WTC11 (cell line): ENCODE data around the gene PDK2. TPM values are rescaled to one million over a fixed set of nuclear protein-coding genes. Genes with fewer than 3 reads are reported as not detected.

Experiments
- ATAC-seq: fragments of 200-7000 bp; cut with Tn5 transposase; 2 replicates; pipeline ENCODE4 v1.10.0; 2021; ENCODE audit warnings: mild to moderate bottlenecking, moderate library complexity
- CTCF ChIA-PET: fragments of 300-600 bp; sonication (Branson Sonifier 250); formaldehyde crosslinking; loops from one replicate; lab custom pipeline; 2021; ENCODE audit warnings: antibody characterized with exemption; lab: Charles Lee
- POLR2A ChIA-PET: fragments of 350-600 bp; sonication (Branson Sonifier 250); formaldehyde crosslinking; loops from one replicate; lab custom pipeline; 2021; ENCODE audit warnings: antibody characterized with exemption; lab: Charles Lee
- DNase-seq: peaks from one replicate; pipeline ENCODE4 v3.0.0; 2021; ENCODE audit warnings: low spot score
- H3K27ac Mint-ChIP-seq: 2 replicates; pipeline ENCODE4 v1.8.0; 2021; ENCODE audit warnings: mixed read lengths
- H3K27me3 Mint-ChIP-seq: 2 replicates; pipeline ENCODE4 v1.8.0; 2021; ENCODE audit warnings: low read depth, mild to moderate bottlenecking, moderate library complexity, mixed read lengths
- H3K36me3 Mint-ChIP-seq: 2 replicates; pipeline ENCODE4 v1.8.0; 2021; ENCODE audit warnings: mixed read lengths
- H3K4me1 Mint-ChIP-seq: 2 replicates; pipeline ENCODE4 v1.8.0; 2022; ENCODE audit warnings: mixed read lengths
- H3K4me3 Mint-ChIP-seq: 2 replicates; pipeline ENCODE4 v1.8.0; 2021; ENCODE audit warnings: mild to moderate bottlenecking, moderate library complexity, mixed read lengths
- H3K9me3 Mint-ChIP-seq: 2 replicates; pipeline ENCODE4 v1.8.0; 2021; ENCODE audit warnings: mixed read lengths
- ARID4B ChIP-seq: sonication (generic); formaldehyde crosslinking; IDR thresholded peaks from 2 replicates; pipeline ENCODE4 v1.8.0; 2023; ENCODE audit warnings: missing genetic modification reagents, mild to moderate bottlenecking, borderline replicate concordance
- EMX1 ChIP-seq: fragments of 250-450 bp; sonication (Bioruptor Pico); IDR thresholded peaks from 2 replicates; pipeline ENCODE4 v1.8.0; 2021; ENCODE audit warnings: mild to moderate bottlenecking
- FOXJ3 ChIP-seq: sonication (generic); formaldehyde crosslinking; IDR thresholded peaks from 2 replicates; pipeline ENCODE4 v1.9.0; 2021; ENCODE audit warnings: missing genetic modification reagents, mild to moderate bottlenecking, borderline replicate concordance
- FOXP1 ChIP-seq: sonication (generic); formaldehyde crosslinking; IDR thresholded peaks from 2 replicates; pipeline ENCODE4 v1.8.0; 2022; ENCODE audit warnings: missing genetic modification reagents, mild to moderate bottlenecking, moderate library complexity, borderline replicate concordance
- GABPB1 ChIP-seq: sonication (generic); formaldehyde crosslinking; IDR thresholded peaks from 2 replicates; pipeline ENCODE4 v1.8.1; 2023; ENCODE audit warnings: mild to moderate bottlenecking, missing genetic modification reagents
- HMGXB4 ChIP-seq: sonication (generic); formaldehyde crosslinking; IDR thresholded peaks from 2 replicates; pipeline ENCODE4 v1.8.1; 2023; ENCODE audit warnings: mild to moderate bottlenecking, moderate library complexity, missing genetic modification reagents
- JAZF1 ChIP-seq: fragments of 250-450 bp; sonication (Bioruptor Pico); IDR thresholded peaks from 2 replicates; pipeline ENCODE4 v1.9.0; 2021; ENCODE audit warnings: moderate library complexity, mild to moderate bottlenecking, inconsistent platforms
- MYBL2 ChIP-seq: sonication (generic); formaldehyde crosslinking; IDR thresholded peaks from 2 replicates; pipeline ENCODE4 v1.8.1; 2023; ENCODE audit warnings: mild to moderate bottlenecking, moderate library complexity, missing genetic modification reagents
- OVOL2 ChIP-seq: fragments of 250-450 bp; sonication (Bioruptor Pico); IDR thresholded peaks from 2 replicates; pipeline ENCODE4 v1.9.0; 2021; ENCODE audit warnings: mild to moderate bottlenecking, borderline replicate concordance
- TCF7 ChIP-seq: sonication (generic); formaldehyde crosslinking; IDR thresholded peaks from 2 replicates; pipeline ENCODE4 v1.8.0; 2022; ENCODE audit warnings: mild to moderate bottlenecking, low read depth, missing genetic modification reagents, moderate library complexity
- TEAD1 ChIP-seq: sonication (generic); formaldehyde crosslinking; IDR thresholded peaks from 2 replicates; pipeline ENCODE4 v1.8.0; 2022; ENCODE audit warnings: mild to moderate bottlenecking, missing genetic modification reagents
- TEAD4 ChIP-seq: sonication (generic); formaldehyde crosslinking; IDR thresholded peaks from 2 replicates; pipeline ENCODE4 v1.8.0; 2022; ENCODE audit warnings: mild to moderate bottlenecking, missing genetic modification reagents
- ZNF317 ChIP-seq: sonication (generic); formaldehyde crosslinking; IDR thresholded peaks from 2 replicates; pipeline ENCODE4 v1.8.1; 2023; ENCODE audit warnings: low read depth, mild to moderate bottlenecking, moderate library complexity, missing genetic modification reagents, borderline replicate concordance
- ZNF396 ChIP-seq: fragments of 250-450 bp; sonication (Bioruptor Pico); IDR thresholded peaks from 2 replicates; pipeline ENCODE4 v1.8.0; 2021; ENCODE audit warnings: mild to moderate bottlenecking, moderate library complexity, borderline replicate concordance
- total RNA-seq: library from RNA; stranded (reverse); gene quantifications from 3 replicates; pipeline ENCODE4 v1.2.3, GENCODE V29; 2021
- TF ChIP-seq, protein P1 (sequence below): sonication (generic); formaldehyde crosslinking; IDR thresholded peaks from 2 replicates; pipeline ENCODE4 v1.8.0; 2022; ENCODE audit warnings: mild to moderate bottlenecking, missing genetic modification reagents

The PDK2 gene
- total RNA-seq, 1 experiment from 2014 or later: 16.6 TPM

DNA sequence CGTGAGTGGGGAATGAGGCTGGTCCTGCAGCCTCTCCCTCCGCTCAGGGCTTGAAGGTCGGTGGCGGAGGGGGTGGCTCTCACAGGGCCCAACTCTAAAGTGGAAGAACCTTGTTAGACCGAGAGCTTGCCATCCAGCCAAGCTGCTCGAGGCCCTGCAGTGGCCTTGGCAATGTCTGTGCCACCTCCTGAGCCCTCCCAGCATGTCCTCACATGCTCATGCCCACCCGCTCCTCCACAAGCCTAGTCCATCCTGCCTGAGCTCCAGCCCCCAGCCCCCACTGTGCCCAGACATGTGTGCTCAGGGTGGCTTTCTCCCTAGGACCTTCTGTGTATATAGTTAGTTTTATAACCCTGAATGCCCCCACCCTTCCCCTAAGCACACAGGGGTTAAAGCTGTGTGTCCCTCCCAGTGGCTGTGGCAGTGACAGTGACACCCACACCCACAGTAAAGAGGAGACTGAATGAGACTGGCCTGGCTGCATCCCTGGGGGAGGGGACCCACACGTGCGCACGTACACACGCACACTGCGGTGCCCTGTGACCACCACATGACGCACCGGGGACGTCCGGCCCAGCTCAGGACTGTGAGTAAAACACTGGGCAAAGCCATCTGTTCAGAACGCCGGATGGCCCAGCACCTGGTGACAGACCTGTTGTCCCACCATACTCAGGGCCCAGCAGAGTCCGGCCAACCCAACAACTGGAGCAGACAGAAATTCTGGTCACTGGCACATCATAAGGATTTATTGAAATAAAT, 15.6 kb downstream of the PDK2 start:
- DNase-seq (no peak), ATAC-seq (no peak)
- CTCF ChIA-PET: interaction anchor here (0.9 to 8.4 kb wide), 4 partner anchors 8 to 102 kb away, joined by 3 to 118 read pairs (median 6); partner anchors contain the start of gene PDK2
- peaks cover 5% of the 10 kb centered on the region for H3K27me3 Mint-ChIP-seq
- TF ChIP-seq TEAD4 (CRISPR knock-in tag) (no peak), TCF7 (CRISPR knock-in tag) (no peak), HMGXB4 (no peak), TEAD1 (CRISPR knock-in tag) (no peak), FOXJ3 (CRISPR knock-in tag) (no peak), OVOL2 (CRISPR knock-in tag) (no peak), ZNF396 (no peak), ARID4B (CRISPR knock-in tag) (no peak), ZNF317 (CRISPR knock-in tag) (no peak), EMX1 (CRISPR knock-in tag) (no peak)
- POLR2A ChIA-PET: no interaction called here
- H3K9me3 Mint-ChIP-seq: no peaks in the 10 kb centered on the region
- H3K36me3 Mint-ChIP-seq: no peaks in the 10 kb centered on the region
- peaks cover 13% of the 10 kb centered on the region for H3K4me1 Mint-ChIP-seq
- H3K4me3 Mint-ChIP-seq: no peak overlapping the region
- no peak overlapping the region for H3K27ac Mint-ChIP-seq

GRCh38 chr17:50111673-50112655, 16.8 kb downstream of the PDK2 start:
- Mint-ChIP-seq H3K4me1 (peaks cover 19% of the 10 kb centered on the region), H3K27me3 (peaks cover 16% of the 10 kb centered on the region), H3K9me3 (no peaks in the 10 kb centered on the region), H3K4me3 (no peak overlapping the region), H3K27ac (no peak overlapping the region), H3K36me3 (no peaks in the 10 kb centered on the region)
- POLR2A ChIA-PET: interaction anchor here (0.6 to 1.1 kb wide), 2 partner anchors 18 to 88 kb away, joined by 3 to 5 read pairs; partner anchors contain the start of gene PDK2
- ATAC-seq (peak; percentile 10; the same call in 1 of the 2 replicates), DNase-seq (no peak)
- CTCF ChIA-PET: interaction anchor here (0.6 to 8.4 kb wide), 20 partner anchors 9 to 285 kb away, joined by 3 to 118 read pairs (median 4); partner anchors contain the start of genes LRRC59 and PDK2
- TF ChIP-seq MYBL2 (CRISPR knock-in tag): peak; percentile 28; the same call in 1 of the 2 replicates
- TF ChIP-seq GABPB1: peak; percentile 21; the same call in 1 of the 2 replicates
- TF ChIP-seq, protein P1, sequence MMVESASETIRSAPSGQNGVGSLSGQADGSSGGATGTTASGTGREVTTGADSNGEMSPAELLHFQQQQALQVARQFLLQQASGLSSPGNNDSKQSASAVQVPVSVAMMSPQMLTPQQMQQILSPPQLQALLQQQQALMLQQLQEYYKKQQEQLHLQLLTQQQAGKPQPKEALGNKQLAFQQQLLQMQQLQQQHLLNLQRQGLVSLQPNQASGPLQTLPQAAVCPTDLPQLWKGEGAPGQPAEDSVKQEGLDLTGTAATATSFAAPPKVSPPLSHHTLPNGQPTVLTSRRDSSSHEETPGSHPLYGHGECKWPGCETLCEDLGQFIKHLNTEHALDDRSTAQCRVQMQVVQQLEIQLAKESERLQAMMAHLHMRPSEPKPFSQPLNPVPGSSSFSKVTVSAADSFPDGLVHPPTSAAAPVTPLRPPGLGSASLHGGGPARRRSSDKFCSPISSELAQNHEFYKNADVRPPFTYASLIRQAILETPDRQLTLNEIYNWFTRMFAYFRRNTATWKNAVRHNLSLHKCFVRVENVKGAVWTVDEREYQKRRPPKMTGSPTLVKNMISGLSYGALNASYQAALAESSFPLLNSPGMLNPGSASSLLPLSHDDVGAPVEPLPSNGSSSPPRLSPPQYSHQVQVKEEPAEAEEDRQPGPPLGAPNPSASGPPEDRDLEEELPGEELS: no peak
- no peak for TF ChIP-seq JAZF1 (CRISPR knock-in tag)
- 0 out of 2 replicates have a peak, but pooled peaks have one; percentile 19 for TF ChIP-seq FOXP1 (CRISPR knock-in tag)
